IPS-NIHi7 (cell line): ENCODE results near the gene ADAMTS15.

Experiments
- DNase-seq: peaks from one replicate; pipeline ENCODE4 v3.0.0; 2012; ENCODE audit warnings: mixed read lengths; ENCODE audit errors: extremely low spot score

Gene ADAMTS15

DNA sequence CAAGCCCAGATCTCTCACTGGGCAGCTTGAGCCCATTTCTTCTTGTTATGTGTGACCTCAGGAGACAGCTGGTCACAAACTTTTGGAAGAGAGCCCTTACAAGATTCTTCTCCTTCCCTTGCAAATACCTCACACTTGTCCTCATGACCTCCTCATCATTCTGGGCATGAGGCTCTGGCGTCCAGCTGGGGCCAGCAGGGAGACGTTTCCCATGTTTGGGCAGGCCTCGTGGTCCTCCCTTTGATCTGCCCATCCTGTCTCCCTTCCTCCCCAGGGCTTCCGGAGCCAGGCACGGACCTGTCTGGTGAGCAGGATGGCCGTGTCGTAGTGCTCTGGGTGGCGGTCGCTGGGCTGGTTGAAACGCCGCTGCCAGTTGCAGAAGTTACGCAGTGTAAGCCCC is 29.7 kb upstream of the ADAMTS15 start:
- DNase-seq: no peak

DNA sequence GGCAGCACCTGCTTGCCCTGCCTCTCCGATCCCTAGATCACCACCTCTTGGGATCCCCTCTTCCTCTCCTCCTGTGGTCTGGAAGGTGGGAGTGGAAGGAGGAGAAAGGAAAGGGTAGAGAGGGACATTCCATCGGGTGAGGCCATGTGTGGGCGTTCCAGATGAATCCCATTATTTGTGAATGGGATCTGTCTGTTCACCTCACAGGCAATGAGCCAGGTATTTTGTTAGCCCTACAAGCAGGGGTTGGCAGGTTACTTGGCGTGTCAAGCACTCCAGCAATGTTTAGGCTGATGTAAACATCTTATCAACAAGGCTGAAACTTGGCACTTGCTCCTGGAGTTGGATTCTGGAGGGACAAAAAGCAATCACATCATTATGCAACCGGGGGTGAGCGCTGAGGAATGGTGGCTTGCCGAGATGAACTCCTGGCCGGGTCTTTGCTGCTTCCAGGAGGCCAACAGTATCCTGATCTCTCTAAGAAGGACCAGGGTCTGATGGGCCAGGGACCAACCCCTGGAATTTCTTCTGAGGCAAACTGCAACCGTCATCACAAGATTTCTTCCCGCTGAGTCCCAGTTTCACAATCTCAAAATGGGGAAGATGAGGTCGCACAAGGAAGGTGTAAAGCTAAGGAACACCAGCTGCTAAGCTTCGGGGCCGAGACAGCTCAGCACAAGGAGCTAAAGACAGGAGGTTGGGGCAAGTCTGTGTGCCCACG is 27.8 kb upstream of the ADAMTS15 start:
- DNase-seq: no peak

DNA sequence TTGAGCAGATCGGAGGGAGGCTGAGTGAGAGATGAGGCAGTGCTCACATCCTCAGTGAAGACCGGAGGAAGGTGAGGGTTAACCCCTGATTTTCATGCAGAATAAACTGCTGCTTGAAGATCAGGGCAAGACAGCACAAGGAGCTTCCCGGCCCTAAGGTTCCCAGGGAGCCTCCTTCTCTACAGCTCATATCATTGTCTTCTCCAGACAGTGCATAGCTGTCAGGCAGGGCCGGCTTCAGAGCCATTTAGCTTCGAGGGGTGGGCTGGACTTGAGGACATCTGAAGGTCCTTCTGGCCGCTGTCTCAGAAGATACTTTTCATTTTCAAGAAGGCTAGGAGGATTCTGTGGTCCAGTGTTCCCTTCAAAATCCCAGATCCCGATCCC is 27.3 kb upstream of the ADAMTS15 start:
- no peak for DNase-seq

DNA sequence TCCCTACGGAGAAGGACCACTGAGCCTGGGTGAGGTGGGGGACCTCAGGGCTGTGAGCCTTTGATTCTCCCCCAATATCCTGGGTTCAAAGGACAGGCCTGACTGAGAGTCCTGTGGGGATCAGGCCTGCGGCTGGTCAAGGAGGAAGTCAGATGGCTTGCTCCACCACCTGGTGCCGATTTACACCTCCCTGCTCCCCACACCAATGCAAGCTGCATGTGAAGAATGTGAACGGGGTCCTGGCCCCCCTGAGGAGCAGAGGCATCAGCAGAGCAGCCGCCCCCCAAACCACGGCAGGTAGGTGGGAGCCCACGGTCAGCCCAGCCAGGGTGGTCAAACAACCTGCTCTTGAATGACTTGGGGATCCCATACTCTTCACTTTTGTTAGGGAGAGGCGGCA is 26.7 kb upstream of the ADAMTS15 start:
- DNase-seq: no peak

DNA sequence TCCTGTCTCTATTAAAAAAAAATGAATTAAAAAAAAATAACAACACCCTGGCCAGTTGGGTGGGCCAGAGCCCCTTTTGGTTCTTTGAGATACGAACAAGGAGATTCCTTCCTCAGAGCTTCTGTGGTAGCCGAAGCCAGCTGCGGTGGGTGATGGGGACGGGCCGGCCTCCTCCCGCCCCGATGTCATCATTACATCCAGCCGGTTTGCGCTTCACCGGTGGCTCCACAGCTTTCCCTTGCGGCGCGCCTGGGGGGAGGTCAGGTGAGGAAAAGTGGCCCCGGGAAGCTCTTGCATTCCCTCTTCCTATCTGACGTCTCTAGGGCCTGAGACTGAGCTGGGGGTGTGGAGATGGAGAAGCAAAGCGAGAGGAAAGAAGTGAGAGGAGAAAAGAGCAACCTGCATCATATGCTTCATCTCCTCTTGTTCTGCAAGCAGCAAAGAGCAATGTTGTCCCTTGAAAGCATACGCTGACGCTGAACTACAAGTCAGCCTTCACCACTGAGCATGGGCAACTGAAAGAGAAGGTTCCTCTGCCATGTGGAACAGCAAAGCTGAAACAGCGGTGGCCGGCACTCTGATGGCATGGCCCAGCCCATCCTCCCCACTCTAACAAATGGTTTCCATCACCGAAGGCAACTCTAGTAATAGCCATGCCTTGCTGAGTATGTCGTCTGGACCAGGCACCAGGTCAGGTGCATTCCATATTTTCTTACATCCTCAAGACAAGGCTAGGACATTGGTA is 26.0 kb upstream of the ADAMTS15 start:
- DNase-seq: no peak

DNA sequence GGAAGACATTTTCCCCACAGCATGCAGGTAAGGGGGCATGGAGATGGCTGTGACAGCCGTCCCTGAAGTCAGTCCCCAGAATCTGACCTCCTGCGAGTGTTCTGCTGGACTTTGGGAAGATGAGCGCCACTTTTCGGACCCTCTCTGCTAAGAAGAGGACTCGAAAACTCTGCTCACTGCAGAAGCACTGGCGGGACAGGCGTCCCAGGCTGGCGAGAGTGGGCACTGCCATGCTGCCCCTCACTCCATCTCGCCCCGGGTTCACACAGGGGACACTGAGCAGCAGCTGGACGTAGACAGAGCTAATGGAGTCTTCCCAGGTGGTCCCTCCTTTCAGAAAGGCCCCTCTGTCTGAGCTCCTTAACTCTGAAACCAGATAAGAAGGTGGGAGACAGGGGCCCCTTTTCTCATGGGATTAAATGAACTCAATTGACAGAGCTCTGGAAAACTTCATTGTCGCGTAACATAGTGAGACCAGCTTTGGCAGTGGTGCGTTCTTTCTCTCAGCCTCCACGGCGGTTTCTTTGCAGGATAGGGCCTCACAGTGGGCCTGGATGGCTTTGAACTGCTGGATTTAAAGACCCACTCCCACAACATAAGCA is 24.8 kb upstream of the ADAMTS15 start:
- no peak for DNase-seq

DNA sequence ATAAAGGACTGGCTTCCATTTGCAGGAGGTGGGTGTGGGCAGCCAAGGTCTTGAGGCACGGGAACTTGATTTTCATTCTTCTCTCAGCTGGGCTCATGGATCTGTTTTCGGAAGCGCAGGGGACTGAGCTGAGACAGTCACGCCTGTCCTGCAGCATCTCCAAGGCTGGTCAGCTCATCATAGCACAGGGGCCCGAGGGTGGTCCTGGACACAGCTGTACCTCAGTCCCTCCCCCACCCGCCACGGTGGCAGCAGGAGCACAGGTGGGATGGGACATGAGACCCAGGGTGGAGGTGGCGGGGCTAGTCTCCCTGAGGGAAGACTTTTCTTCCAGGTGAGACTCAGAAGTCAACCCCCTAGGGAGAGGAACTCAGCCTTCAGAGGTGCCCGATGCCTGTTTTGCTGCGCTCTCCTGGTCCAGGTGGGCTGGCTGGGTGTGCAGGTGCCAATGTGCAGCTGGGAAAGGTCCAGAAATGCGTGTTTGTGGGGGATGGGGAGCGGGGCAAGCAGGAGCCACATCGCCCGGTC is 23.8 kb upstream of the ADAMTS15 start:
- no peak for DNase-seq

DNA sequence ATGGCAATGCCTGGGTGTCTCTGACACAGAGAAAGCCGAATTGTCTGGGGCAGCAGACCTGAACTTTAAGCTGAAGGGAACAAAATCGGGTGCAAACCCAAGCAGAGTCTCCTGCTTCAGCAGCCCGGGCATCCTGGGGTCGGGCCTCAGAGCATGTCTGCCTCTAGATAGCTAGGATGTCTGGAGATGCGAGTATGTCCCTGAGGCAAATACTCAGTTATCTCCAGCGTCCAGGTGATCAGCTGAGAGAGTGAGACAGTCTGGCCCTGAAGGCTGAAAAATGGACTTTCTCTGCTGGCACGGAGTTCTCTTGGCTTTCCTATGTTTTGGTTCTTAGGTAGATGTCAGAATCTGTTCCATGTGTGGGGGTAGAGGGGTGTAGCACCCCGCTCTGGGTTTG is 23.3 kb upstream of the ADAMTS15 start:
- no peak for DNase-seq

DNA sequence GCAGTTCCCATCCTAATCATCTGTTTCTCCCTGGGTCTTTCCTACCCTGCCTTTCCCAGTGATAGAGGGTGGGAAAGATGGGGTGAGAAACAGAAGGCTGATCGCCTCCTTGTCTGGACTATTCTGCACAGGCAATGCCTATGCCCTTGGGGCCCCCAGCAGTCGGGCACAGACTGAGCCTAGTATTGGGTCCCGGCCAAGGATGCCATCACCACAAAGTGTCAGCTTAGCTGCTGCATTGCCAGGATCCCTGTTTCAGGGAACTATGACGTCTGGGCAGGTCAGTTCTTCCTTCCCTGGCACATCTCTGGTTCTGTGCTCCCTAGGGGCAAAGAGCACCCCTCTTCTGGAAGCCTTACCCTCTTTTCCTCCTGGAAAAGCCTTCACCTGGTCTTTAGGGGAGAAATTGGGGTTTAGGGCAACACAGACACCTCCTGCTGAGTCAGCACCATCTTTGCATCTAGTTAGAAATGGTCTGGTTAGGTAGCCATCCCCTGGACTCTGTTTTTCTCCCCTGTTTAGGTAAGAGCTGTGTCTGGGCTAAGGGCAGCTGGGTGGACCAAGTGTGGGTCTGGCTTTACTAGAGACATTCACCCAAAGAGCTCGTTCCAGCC is 22.1 kb upstream of the ADAMTS15 start:
- DNase-seq: no peak

DNA sequence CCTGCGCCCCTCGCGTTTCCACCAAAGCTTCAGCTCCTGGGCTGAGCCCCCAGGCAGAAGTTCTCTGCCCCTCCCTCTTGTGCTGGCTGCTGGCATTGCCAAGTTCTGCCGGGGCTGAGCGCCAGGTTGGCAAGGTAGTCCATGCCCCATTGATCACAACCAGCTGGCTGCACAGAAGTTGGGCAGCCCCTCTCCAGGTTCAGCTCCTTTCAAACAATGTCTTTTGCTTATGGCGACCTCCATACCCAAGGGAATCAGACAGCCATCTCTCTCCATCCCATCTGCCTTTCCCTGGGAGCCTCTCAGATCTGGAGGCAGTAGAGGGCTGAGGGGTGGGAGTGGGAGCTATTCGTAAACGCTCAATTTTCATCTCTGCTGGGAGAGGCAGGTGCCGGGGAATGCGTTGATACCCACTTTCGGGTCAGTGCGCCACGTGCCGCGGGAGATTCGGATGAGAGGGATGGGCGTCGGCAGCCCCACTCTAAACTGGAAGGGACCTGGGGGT is 21.6 kb upstream of the ADAMTS15 start:
- no peak for DNase-seq

DNA sequence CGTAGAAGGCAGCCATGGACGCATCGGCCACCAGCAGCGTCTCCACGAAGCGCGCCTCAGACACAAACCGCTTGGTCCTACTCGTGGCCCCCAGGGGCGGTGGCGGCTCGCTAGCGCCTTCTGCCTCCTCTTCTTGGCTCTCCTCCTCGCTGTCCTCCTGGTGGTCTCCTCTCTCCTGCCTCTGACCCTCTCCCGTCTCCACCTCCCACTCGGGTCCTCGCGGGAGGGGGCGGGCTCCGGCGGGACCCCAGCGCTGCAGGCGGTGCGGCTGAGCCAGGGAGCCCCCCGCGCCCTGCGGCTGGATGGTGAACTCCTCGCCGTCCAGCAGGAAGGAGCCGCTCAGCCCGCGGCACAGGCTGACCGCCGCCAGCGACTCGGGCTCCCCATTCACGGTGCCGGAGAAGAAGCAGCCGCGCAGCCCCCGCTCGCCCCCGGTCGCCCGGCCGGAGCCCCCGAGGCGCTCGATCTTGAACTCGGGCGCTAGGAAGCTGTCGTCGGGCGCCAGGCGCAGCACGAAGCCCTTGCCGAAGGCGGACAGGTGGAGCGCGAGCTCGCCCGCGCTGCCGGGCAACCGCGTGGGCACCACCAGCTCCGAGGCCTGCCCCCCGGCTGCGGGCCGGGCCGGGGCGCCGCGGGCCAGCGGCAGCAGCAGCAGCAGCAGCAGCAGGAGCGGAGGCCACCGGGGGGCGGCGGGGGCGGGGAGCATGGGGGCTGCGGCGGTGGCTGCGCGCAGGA is 20.7 kb upstream of the ADAMTS15 start:
- DNase-seq: peak; percentile 55

DNA sequence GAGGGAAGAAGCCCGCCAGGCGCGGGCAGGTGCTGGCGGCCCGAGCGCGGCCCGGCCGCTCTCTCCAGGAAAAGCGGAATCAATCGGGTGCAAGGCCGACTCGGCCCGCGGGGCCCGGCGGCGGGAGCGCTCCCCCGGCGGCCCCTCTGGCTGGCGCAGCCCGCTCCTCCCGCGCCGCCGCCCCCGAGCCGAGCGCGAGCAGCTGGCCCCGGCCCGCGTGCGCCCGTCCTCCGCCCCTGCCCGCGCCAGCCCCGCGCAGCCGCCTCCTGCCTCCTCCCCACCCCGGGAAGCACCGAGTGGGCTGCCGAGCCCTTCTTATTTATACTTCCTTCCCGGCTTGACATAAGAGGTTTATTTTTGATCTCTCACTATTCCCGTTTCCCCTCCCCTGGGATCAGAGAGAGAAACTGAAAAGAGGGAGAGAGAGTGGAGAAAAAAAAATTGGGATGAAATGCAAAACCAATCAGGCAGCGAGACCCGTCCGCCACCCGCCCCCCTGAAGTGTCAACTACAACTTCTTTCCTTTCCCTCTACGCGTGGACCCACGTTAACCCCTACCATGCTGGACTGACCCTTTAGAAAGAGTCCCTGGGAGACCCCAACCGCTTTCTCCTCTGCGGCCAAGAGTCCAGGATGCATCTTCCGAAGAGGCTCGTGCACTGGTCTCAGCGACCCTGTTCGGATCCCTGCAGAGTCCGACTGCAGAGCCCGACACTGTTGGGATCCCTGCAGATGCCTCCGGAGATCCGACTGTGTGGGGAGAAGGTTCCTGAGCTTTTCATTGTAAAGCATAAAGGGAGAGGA is 19.9 kb upstream of the ADAMTS15 start, which contains the start of gene ADAMTS8:
Gene ADAMTS8, minus strand, starts transcription at position 294 of the 804 bp plus-strand sequence. CDS start 323 bp downstream, outside the sequence.
- DNase-seq: no peak

DNA sequence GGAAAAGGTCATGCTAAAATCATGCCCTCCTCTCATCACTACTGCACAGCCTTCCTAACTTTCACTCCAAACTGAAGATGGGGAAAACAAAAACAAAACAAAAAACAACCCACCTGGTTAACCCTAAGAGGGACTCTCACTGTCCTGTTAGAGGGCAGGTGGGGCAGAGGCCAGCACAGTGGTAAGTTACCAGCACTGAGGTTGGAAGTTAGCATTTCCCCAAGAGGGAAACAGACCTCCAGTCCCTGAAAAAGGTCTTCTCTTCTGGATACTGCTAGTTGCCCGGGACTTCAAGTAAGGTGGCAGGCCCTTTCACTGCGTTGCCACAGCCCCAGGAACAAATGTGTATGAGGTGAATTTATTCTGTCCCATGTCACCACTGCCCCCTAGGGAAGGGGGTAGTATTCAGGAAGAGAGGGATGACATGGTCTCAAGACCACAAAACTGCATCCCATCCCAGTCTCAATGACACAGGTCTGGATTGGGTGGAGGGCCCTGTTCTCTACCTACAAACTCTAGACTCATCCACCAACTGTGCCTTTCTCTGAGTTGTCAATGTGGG is 19.2 kb upstream of the ADAMTS15 start:
- no peak for DNase-seq

DNA sequence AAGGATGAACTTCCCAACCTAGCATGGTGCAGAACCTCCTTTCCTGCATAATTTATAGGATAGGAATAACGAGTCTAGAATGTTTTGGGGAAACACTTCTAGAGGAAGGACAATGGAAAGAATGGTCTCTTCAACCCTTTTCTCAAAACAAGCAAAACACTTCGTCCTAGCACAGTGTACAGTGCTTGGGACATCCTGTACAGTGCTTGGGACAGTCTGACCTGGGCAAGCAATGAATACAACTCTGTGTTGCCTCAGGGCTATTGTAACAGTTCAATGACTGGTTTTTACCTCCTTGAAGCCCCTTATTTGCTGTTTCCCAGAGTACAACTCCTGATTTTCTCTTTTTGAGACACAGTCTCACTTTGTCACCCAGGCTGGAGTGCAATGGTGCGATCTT is 18.5 kb upstream of the ADAMTS15 start:
- no peak for DNase-seq

DNA sequence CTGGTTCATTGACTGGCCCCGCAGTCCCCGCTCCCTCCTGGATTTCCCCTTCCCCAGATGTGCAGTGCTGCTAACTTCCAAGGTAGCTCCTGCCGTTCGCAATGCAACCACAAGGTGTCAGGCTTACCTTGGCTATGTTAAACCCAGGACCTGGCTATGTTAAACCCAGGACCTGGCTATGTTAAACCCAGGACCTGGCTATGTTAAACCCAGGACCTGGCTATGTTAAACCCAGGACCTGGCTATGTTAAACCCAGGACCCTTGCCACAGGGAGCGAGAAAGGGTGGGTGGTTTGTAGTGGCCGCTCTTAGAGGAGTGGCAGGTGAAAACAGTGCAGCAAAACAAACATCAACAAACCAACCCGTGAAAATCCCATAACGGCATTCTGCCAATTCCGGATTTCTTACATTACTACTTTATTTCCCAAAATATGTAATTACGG is 17.1 kb upstream of the ADAMTS15 start:
- DNase-seq: peak; percentile 84

DNA sequence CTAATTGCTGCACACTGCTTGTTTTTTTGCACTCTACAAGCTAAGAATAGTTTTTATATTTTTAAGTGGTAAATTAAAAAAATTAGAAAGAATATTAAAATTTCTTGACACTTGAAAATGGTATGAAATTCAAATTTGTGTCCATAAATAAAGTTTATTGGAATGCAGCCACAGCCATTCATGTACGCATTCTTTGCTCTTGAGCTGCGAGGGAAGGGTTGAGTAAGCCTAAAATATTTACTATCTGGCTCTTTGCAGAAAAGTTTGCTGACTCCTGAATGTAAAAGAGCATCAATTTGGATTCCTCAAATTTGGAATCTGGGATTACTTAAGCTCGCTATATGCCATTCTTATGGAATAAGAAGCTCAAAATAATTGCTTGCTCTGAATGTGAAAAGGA is 16.6 kb upstream of the ADAMTS15 start:
- DNase-seq: no peak

DNA sequence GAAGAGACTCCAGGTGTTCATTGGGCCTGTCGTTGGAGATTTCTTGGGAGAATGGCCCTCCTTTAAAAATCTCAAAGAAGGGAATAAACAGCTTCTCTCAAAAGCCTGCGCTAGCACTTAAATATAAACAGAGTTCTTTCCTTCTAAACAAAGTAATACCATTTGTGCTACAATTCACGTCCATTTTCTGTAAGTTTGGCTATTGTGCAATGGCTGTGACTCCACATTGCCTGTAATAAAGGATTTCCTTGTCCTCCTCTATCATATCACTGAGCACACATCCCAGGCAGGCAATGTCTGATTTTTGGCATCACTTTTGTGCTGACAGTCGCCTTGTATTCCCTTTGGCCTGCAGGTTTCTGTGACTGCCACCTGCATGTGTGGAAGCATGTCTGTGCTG is 15.1 kb upstream of the ADAMTS15 start:
- DNase-seq: no peak

DNA sequence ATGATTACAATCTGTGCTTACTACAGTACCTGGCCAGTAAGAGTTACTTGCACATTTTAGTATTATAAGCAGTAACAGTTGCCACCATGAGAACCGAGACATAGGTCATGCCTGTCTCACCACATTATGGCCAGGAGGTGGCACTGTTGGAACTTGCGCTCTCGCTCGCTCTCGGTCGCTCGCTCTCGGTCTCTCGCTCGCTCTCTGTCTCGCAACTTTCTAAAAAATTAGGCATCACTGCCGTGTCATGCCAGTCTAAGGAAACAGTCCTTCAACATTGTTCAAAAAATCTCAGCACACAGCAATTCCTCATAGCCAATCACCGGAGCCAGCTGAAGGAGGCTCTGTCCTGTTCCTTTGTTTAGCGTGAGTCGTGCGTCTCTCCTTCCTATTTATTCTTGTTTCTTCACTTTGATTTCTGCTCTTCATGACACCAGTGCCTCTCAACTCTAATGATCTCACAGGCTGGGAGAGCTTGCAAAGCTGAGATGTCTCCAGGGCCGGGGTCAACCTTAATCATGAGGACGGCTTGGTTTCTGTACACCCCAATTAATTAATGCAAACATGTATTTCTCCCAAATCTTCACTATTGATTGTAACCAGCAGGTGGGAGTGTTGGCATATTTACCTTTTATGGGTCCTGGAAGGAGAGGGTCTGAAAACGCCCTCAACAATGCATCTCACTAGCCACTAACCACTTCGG is 13.8 kb upstream of the ADAMTS15 start:
- peak; percentile 68 for DNase-seq

DNA sequence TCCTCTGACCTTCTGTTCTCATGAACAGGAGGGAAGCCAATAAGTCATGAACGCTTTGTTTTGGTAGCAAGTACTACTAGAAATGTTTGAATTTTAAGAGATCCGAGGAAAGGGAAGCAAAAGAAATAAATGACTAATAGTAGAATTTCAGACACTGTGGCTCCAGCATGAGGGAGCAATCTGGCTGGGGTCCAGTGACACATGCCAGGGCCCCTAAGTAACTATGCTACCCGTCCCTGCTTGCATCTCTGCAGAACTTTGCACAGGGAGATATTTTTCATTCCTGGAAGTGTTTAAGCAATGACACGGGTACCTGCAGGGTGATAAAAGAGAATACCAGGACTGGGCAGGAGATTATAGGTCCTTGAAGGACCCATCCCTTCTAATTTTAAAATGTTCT is 12.8 kb upstream of the ADAMTS15 start:
- DNase-seq: no peak
